Vagina (tissue), 2 donors: Measurements from ENCODE around the gene TRMT44.

Source experiments
- POLR2A ChIP-seq, 2 donors: fragments of 450-650 bp; IDR thresholded peaks; one replicate each; pipeline ENCODE4 v1.6.1; 2017; ENCODE audit warnings: antibody characterized with exemption in 2 of 2, mild to moderate bottlenecking in 2 of 2, moderate library complexity in 2 of 2
- TF ChIP-seq, protein P1 (sequence below), 3 experiments: fragments of 450-650 bp in 2 of 3; fragments of 200-600 bp in 1 of 3; sonication (generic) in 1 of 3; IDR thresholded peaks; one replicate each; pipeline ENCODE4 v1.5.1; 2017 to 2019; ENCODE audit warnings: antibody characterized with exemption in 3 of 3, mild to moderate bottlenecking in 2 of 3, moderate library complexity in 2 of 3

DNA sequence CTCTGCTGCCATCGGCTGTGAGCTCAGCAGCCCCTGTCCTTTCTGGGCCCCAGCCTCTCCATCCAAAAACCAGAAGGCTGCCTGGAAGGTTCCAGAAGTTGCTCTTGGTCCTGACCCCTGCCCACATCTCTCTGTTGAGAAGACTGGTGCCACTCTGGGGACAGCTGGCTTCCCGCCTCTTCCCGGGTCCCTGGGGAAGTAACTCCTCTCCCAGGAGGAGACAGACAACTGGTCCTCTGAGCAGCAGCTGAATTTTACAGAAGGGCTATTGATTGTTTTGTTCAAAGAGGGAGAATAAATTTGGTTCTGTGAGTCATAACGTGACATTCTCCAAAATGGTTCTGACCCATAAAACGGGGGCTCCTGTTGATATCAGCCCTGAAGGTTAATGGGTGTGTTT lies 61.2 kb downstream of the TRMT44 start:
- TF ChIP-seq, protein P1, sequence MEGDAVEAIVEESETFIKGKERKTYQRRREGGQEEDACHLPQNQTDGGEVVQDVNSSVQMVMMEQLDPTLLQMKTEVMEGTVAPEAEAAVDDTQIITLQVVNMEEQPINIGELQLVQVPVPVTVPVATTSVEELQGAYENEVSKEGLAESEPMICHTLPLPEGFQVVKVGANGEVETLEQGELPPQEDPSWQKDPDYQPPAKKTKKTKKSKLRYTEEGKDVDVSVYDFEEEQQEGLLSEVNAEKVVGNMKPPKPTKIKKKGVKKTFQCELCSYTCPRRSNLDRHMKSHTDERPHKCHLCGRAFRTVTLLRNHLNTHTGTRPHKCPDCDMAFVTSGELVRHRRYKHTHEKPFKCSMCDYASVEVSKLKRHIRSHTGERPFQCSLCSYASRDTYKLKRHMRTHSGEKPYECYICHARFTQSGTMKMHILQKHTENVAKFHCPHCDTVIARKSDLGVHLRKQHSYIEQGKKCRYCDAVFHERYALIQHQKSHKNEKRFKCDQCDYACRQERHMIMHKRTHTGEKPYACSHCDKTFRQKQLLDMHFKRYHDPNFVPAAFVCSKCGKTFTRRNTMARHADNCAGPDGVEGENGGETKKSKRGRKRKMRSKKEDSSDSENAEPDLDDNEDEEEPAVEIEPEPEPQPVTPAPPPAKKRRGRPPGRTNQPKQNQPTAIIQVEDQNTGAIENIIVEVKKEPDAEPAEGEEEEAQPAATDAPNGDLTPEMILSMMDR (IDR thresholded peaks at IDR 0.05), result no peak
- TF ChIP-seq POLR2A (IDR thresholded peaks at IDR 0.05), result no peak
